ENCODE data around the gene FILIP1.

FILIP1 gene

GRCh38 chr6:75381877-75382633 lies 111.5 kb downstream of the FILIP1 start:
- no peak for TF ChIP-seq CTCF (conservative IDR thresholded peaks at IDR 0.05)
- no peak overlapping the region for H3K27ac ChIP-seq

- no peak overlapping the region for H3K27ac ChIP-seq
Measured at GRCh38 chr6:75379536-75379935, 114.1 kb downstream of the FILIP1 start.

GRCh38 chr6:75378101-75378500 lies 115.5 kb downstream of the FILIP1 start:
- no peak for TF ChIP-seq CTCF (conservative IDR thresholded peaks at IDR 0.05)
- no peak overlapping the region for H3K27ac ChIP-seq

More at GRCh38 chr6:75379536-75379935, 114.1 kb downstream of the FILIP1 start:
- TF ChIP-seq CTCF (conservative IDR thresholded peaks at IDR 0.05) = no peak

GRCh38 chr6:75377386-75377785 lies 116.2 kb downstream of the FILIP1 start:
- TF ChIP-seq CTCF (conservative IDR thresholded peaks at IDR 0.05) = no peak
- H3K27ac ChIP-seq = no peak overlapping the region

GRCh38 chr6:75376347-75377024 lies 117.1 kb downstream of the FILIP1 start:
- no peak for TF ChIP-seq CTCF (conservative IDR thresholded peaks at IDR 0.05)
- H3K27ac ChIP-seq = no peak overlapping the region

GRCh38 chr6:75374961-75375400 lies 118.6 kb downstream of the FILIP1 start:
- H3K27ac ChIP-seq = no peak overlapping the region
- TF ChIP-seq CTCF (conservative IDR thresholded peaks at IDR 0.05) = no peak

GRCh38 chr6:75372884-75373283 lies 120.7 kb downstream of the FILIP1 start:
- no peak for TF ChIP-seq CTCF (conservative IDR thresholded peaks at IDR 0.05)
- H3K27ac ChIP-seq = no peak overlapping the region

Data from VCaP (cell line).